Retinal pigment epithelial cell (primary cell): ENCODE data around the gene RSPO3.
A peak's percentile ranks its signal among the peaks of the same experiment; 100 is the strongest.

Experiments used
- DNase-seq: peaks from one replicate; pipeline ENCODE4 v3.0.0-alpha.2; 2010; ENCODE audit warnings: low read depth
- H3K4me3 ChIP-seq: 2 replicates; pipeline ENCODE4 v1.5.1; 2011; ENCODE audit warnings: mild to moderate bottlenecking, low read length, control low read depth, moderate library complexity
- TF ChIP-seq, protein P1 (sequence below): conservative IDR thresholded peaks from 2 replicates; pipeline ENCODE4 v1.5.1; 2011; ENCODE audit warnings: low read depth, low read length, control low read depth, inconsistent platforms

Gene RSPO3, protein sequence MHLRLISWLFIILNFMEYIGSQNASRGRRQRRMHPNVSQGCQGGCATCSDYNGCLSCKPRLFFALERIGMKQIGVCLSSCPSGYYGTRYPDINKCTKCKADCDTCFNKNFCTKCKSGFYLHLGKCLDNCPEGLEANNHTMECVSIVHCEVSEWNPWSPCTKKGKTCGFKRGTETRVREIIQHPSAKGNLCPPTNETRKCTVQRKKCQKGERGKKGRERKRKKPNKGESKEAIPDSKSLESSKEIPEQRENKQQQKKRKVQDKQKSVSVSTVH

DNA sequence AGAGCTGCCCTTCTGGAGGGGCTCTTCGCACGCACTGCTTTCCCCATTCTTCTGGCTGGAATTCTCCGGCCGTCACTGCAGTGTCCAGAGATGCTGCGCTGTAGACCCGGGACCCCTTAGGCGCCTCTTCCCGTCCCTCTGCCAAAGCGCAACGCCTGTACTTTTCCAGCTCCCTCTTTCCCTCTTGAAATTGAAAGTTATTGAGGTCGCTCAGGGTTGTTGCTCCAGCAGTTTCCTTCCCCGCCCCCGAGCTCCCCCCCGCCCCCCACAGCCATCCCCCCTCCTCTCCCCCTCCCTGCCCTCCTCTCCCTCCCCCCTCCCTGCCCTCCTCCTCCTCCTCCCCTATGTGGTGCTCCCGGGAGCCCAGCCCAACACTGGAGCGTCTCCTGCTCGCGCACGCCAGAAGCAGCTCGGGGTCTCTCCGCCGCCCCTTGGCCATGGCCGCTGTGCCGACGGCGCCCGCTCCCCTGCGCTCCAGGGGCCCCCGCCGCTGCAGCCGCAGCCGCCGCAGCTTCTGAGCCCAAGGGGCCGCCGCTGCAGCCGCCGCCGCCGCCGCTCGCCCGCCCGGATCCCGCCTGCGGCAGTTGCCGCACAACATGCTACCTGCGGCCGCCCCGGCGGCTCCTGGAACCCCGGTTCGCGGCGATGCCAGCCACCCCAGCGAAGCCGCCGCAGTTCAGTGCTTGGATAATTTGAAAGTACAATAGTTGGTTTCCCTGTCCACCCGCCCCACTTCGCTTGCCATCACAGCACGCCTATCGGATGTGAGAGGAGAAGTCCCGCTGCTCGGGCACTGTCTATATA, at the start of gene RSPO3:
RSPO3 (plus strand) TSS at position 374 of the 804 bp plus-strand sequence. CDS start 522 bp downstream, outside the sequence.
- TF ChIP-seq, protein P1, sequence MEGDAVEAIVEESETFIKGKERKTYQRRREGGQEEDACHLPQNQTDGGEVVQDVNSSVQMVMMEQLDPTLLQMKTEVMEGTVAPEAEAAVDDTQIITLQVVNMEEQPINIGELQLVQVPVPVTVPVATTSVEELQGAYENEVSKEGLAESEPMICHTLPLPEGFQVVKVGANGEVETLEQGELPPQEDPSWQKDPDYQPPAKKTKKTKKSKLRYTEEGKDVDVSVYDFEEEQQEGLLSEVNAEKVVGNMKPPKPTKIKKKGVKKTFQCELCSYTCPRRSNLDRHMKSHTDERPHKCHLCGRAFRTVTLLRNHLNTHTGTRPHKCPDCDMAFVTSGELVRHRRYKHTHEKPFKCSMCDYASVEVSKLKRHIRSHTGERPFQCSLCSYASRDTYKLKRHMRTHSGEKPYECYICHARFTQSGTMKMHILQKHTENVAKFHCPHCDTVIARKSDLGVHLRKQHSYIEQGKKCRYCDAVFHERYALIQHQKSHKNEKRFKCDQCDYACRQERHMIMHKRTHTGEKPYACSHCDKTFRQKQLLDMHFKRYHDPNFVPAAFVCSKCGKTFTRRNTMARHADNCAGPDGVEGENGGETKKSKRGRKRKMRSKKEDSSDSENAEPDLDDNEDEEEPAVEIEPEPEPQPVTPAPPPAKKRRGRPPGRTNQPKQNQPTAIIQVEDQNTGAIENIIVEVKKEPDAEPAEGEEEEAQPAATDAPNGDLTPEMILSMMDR: no peak
- peak within 1 kb of the TSS; percentile 55 for H3K4me3 ChIP-seq
- no peak for DNase-seq

DNA sequence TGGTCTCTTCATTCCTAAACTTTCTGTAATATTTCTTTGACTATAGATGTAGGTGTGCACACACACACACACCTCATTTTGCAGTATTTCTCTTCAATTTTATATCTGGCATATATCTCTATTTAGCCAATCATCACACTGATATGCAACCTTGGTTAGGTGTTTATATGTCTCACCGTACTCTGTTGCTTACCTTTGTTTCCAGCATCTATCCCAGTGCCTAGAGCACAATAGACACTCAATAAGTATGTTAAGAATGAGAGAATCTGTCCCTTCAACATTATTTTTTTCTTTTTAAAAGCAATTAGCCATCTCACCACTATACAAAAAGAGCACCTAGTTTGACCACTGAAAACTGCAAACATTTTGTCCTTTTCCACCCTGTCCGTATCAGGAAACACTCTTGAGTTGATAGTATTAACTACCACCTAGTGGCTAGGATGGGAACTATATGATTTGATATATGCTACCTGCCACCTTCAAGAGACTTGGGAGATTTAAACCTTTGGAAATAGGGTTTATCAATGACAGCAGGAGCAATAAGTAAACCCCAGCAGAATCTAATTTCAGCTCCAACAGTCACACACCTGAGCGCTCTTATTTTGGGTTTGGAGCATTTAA, 48.7 kb upstream of the RSPO3 start:
- no peak overlapping the region for H3K4me3 ChIP-seq
- TF ChIP-seq, protein P1: peak; percentile 63
- no peak for DNase-seq

DNA sequence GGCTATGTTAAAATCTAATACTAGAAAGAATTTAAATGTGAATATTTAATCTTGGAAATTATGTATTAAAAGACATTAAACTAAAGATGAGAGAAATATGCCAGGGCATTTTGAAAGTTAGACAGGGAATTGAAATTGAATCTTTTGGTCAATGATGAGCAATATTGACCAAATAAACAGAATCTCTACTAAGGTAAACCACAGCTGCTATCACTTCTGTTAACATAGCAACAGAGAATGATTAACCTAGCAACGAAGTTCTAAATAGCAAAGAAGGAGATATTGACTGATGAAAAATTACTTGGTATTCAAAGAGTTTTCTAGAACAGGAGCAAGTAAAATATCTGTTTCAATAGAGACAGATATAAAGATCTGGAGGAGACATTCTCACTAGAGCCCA, 45.2 kb upstream of the RSPO3 start:
- TF ChIP-seq, protein P1: no peak
- no peak overlapping the region for H3K4me3 ChIP-seq

DNA sequence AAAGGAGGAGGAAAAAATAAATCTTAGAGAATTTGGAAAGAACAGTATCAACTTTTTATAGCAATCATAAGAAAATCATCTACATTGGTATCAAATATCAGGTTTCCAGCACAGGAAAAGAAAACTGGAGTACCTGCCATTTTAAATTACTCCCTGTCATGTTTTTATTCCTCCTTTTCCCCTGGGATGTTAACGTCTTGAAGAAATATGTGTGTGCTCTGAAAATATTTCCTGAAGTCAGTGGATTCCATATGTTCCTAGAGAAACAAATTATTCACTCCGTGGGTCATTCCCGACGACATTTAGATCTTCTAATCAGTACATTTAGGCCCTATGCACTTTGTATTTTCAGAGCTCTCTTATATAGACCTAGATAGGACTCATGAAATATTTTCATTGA, 42.0 kb upstream of the RSPO3 start:
- TF ChIP-seq, protein P1: no peak
- no peak for DNase-seq
- H3K4me3 ChIP-seq: no peak overlapping the region

More for the DNA sequence above, 45.2 kb upstream of the RSPO3 start:
- DNase-seq: no peak

DNA sequence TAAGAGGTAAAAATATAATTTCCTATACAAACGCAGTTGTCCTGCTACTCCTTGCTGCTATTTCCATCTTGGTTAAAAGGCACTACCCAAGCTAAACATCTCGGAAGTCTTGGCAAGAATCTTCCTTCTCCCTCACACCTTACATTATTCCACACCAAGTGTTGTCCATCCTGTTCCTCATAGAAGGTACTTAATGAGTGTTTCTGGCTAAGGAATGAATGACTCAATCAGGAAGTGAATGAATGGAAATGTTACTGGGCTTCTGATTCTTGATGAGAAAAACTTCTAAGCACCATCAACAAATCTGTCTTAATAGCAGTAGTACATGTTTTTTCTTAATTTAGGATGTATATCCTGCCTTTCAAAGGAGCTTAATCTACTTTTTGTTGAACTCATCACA, 40.6 kb upstream of the RSPO3 start:
- DNase-seq: no peak
- TF ChIP-seq, protein P1: no peak

DNA sequence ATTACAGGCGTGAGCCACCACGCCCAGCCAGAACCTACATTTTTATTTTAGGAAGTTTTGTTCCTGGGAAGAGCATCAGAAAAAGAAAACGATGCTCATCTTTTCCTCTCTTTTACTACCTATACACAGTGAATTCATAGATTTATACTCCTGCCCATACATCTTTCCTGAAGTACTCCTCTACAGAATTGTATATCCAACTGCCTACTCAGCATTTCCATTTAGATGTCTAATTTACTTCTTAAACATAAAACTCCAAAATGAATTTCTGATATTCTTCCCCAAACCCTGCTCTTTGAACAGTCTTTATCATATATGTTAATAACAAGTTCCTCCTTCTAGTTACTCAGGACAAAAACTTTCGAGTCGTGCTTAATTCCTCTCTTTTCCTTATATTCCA, 39.8 kb upstream of the RSPO3 start:
- TF ChIP-seq, protein P1: no peak
- no peak for DNase-seq
- H3K4me3 ChIP-seq: no peak overlapping the region

More for the DNA sequence above, 40.6 kb upstream of the RSPO3 start:
- no peak overlapping the region for H3K4me3 ChIP-seq
